ENCODE measurements around the gene TAF8.

DNA sequence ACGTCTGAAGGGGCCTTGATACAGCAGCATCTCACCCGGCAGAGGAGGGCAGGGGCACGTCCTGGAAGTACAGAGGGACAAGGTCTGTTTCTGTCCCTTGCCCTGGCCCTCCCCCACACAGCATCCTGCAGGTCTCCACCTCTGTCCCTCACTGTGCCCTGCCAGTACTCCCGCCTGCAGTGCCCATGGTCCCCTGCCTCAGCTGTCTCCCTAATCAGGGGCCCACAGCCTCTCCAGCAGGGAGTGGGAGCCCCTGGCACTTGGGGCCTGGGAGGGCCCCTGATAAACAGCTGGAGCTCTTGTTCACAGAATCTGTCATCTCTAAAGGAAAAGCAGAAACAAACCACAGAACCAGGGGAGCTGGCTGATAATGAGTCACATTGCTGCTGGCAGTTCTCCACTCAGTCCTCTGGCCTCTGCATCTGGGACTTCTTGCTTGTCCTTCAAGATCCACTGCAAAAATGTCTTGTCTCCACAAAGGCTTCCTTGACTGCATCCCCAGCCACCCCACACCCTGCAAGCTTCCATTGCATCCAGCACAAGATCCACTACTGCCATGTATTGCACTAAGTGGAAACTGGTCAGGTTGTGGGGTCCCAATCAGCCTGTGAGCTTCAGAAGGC, 33.2 kb upstream of the TAF8 start:
- TF ChIP-seq EZH2 (IDR thresholded peaks at IDR 0.05; ENCODE audit: low read length) = no peak
- TF ChIP-seq, protein P1, sequence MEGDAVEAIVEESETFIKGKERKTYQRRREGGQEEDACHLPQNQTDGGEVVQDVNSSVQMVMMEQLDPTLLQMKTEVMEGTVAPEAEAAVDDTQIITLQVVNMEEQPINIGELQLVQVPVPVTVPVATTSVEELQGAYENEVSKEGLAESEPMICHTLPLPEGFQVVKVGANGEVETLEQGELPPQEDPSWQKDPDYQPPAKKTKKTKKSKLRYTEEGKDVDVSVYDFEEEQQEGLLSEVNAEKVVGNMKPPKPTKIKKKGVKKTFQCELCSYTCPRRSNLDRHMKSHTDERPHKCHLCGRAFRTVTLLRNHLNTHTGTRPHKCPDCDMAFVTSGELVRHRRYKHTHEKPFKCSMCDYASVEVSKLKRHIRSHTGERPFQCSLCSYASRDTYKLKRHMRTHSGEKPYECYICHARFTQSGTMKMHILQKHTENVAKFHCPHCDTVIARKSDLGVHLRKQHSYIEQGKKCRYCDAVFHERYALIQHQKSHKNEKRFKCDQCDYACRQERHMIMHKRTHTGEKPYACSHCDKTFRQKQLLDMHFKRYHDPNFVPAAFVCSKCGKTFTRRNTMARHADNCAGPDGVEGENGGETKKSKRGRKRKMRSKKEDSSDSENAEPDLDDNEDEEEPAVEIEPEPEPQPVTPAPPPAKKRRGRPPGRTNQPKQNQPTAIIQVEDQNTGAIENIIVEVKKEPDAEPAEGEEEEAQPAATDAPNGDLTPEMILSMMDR (optimal IDR thresholded peaks at IDR 0.05 in 1 of 3, IDR thresholded peaks at IDR 0.05 in 1 of 3, conservative IDR thresholded peaks at IDR 0.05 in 1 of 3; ENCODE audit: extremely low read depth in 1 of 3, insufficient read depth in 2 of 3, low read length in 3 of 3) = no peak
